ENCODE results near the gene FOXJ1. TPM values are rescaled to one million over a fixed set of nuclear protein-coding genes. Genes with fewer than 3 reads are reported as not detected.
A peak's percentile ranks its signal among the peaks of the same experiment; 100 is the strongest.

FOXJ1 gene
- total and polyA plus RNA-seq, 2 of the 13 experiments (the other 11 are each of a cell fraction or from before 2014, with no cell fraction given) = 0.98 to 1.6 TPM

DNA sequence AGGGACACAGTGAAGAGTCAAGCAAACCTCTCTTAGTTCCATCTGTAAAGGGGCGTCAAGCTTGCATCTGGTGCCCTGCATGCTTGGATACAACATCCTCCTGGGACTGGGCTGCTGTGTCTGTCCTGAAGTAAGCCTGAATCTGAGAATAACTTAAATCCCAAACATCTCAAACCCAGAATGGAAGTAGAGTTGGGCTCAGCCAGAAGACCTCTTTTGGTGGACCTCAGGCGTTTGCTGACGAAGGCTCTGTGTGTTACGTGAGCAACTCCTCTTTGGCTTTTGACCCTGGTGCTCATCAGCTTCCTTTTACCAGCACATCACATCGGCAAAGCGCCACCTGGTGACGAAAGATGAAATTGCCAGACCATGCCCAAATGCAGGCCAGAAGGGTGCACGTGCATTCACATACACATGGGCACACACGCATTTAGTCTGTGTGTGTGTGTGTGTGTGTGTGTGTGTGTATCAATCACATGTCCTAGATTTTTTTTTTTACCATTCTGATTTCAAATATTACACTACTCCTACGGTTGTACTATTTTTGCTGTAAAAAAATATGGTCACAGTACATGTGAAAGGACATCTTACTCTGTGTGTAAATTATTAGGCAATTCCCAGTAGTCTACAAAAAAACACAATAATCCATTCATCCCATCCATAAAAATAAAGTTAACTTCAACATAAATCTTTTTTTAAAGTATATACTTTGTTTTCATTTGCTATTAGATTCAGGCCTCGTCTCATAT lies 41.1 kb upstream of the FOXJ1 start:
- FAIRE-seq = peak; percentile 99
- Histone ChIP-seq H2AFZ (ENCODE audit: low read length) (no peak overlapping the region), H4K20me1 (ENCODE audit: insufficient read depth, low read length) (no peaks in the 10 kb centered on the region), H3K9me3 (ENCODE audit: low read length) (no peaks in the 10 kb centered on the region), H3K4me1 (ENCODE audit: insufficient read depth, low read length) (peaks cover 37% of the 10 kb centered on the region), H3K27me3 (ENCODE audit: control insufficient read depth in 1 of 2, insufficient read depth in 2 of 2, low read length in 2 of 2) (peaks cover 0 to 1% of the 10 kb centered on the region in 2 experiments; a peak in 1 of 5 replicates), H3K27ac (ENCODE audit: extremely low read length, insufficient read depth, low read length) (no peak overlapping the region), H3K4me3 (replicated peaks in 1 of 3; ENCODE audit: insufficient read depth in 1 of 3, low read depth in 2 of 3, low read length in 3 of 3) (no peak overlapping the region), H3K4me2 (ENCODE audit: low read depth, low read length) (peak overlapping the region; percentile 63), H3K79me2 (ENCODE audit: insufficient read depth, low read length) (no peaks in the 10 kb centered on the region), H3K9ac (ENCODE audit: insufficient read depth, low read depth, low read length) (no peak overlapping the region), H3K36me3 (replicated peaks in 1 of 2; ENCODE audit: control insufficient read depth in 1 of 2, insufficient read depth in 2 of 2, low read length in 2 of 2) (no peaks in the 10 kb centered on the region)
- ATAC-seq = peak; percentile 89
- CTCF ChIA-PET (ENCODE audit: low intra/inter-chr PET ratio, low total read pairs) = interaction anchor here (1.2 to 4.7 kb wide), 6 partner anchors 8 to 168 kb away, joined by 3 to 78 read pairs (median 4); no protein-coding TSS in a partner anchor
- no TSS peak for BruUV-seq (replicated peaks)
- POLR2A ChIA-PET = interaction anchor here (0.8 to 1.5 kb wide), 3 partner anchors 8 to 62 kb away, joined by 3 to 9 read pairs (median 3); no protein-coding TSS in a partner anchor
- intact Hi-C loops (cut with micrococcal nuclease; ENCODE audit: unreplicated experiment) = loop anchor here (1.0 to 10.0 kb wide), 3 partner anchors 61 to 168 kb away; no protein-coding TSS in a partner anchor
- DNase-seq (ENCODE audit: low spot score) = peak; percentile 89
- in situ Hi-C loops (cut with HindIII; ENCODE audit: extremely low pct_ligation_motif_present, low pct_unique_long_range_greater_than_20kb) = loop anchor here (10.0 kb wide), 1 partner anchor 103 kb away; no protein-coding TSS in a partner anchor
- 15% methylated on average over 11 of the region's 11 CpGs for WGBS (ENCODE audit: low lambda C conversion rate)
- TF ChIP-seq ZNF446 (CRISPR knock-in tag; IDR thresholded peaks at IDR 0.05) (no peak), HDAC1 (CRISPR knock-in tag; IDR thresholded peaks at IDR 0.05) (peak; percentile 68), ZNF7 (CRISPR knock-in tag; IDR thresholded peaks at IDR 0.05) (no peak), NR2C2 (CRISPR knock-in tag; IDR thresholded peaks at IDR 0.05; ENCODE audit: borderline replicate concordance) (peak; percentile 84), ZNF772 (CRISPR knock-in tag; IDR thresholded peaks at IDR 0.05) (no peak; the same call in 1 of the 2 replicates), GATAD2A (CRISPR knock-in tag; IDR thresholded peaks at IDR 0.05) (peak; percentile 73), CREM (IDR thresholded peaks at IDR 0.05) (no peak; the same call in 1 of the 2 replicates), CREM (CRISPR knock-in tag; IDR thresholded peaks at IDR 0.05) (no peak), RXRA (CRISPR knock-in tag; IDR thresholded peaks at IDR 0.05) (peak; percentile 61; the same call in 1 of the 2 replicates), ZNF451 (CRISPR knock-in tag; IDR thresholded peaks at IDR 0.05) (no peak), ZNF547 (CRISPR knock-in tag; IDR thresholded peaks at IDR 0.05) (no peak; the same call in 1 of the 2 replicates), ZNF563 (CRISPR knock-in tag; IDR thresholded peaks at IDR 0.05) (no peak), KDM4B (CRISPR knock-in tag; IDR thresholded peaks at IDR 0.05) (peak; percentile 55; the same call in 1 of the 2 replicates)
- TF ChIP-seq, protein P1, sequence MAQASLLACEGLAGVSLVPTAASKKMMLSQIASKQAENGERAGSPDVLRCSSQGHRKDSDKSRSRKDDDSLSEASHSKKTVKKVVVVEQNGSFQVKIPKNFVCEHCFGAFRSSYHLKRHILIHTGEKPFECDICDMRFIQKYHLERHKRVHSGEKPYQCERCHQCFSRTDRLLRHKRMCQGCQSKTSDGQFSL (CRISPR knock-in tag; IDR thresholded peaks at IDR 0.05) = no peak
- TF ChIP-seq, protein P2, sequence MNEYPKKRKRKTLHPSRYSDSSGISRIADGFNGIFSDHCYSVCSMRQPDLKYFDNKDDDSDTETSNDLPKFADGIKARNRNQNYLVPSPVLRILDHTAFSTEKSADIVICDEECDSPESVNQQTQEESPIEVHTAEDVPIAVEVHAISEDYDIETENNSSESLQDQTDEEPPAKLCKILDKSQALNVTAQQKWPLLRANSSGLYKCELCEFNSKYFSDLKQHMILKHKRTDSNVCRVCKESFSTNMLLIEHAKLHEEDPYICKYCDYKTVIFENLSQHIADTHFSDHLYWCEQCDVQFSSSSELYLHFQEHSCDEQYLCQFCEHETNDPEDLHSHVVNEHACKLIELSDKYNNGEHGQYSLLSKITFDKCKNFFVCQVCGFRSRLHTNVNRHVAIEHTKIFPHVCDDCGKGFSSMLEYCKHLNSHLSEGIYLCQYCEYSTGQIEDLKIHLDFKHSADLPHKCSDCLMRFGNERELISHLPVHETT (CRISPR knock-in tag; conservative IDR thresholded peaks at IDR 0.05) = no peak
- TF ChIP-seq, protein P3, sequence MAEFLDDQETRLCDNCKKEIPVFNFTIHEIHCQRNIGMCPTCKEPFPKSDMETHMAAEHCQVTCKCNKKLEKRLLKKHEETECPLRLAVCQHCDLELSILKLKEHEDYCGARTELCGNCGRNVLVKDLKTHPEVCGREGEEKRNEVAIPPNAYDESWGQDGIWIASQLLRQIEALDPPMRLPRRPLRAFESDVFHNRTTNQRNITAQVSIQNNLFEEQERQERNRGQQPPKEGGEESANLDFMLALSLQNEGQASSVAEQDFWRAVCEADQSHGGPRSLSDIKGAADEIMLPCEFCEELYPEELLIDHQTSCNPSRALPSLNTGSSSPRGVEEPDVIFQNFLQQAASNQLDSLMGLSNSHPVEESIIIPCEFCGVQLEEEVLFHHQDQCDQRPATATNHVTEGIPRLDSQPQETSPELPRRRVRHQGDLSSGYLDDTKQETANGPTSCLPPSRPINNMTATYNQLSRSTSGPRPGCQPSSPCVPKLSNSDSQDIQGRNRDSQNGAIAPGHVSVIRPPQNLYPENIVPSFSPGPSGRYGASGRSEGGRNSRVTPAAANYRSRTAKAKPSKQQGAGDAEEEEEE (CRISPR knock-in tag; IDR thresholded peaks at IDR 0.05; ENCODE audit: borderline replicate concordance) = no peak
- TF ChIP-seq, protein P4, sequence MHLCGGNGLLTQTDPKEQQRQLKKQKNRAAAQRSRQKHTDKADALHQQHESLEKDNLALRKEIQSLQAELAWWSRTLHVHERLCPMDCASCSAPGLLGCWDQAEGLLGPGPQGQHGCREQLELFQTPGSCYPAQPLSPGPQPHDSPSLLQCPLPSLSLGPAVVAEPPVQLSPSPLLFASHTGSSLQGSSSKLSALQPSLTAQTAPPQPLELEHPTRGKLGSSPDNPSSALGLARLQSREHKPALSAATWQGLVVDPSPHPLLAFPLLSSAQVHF (CRISPR knock-in tag; IDR thresholded peaks at IDR 0.05) = no peak
- TF ChIP-seq, protein P5, sequence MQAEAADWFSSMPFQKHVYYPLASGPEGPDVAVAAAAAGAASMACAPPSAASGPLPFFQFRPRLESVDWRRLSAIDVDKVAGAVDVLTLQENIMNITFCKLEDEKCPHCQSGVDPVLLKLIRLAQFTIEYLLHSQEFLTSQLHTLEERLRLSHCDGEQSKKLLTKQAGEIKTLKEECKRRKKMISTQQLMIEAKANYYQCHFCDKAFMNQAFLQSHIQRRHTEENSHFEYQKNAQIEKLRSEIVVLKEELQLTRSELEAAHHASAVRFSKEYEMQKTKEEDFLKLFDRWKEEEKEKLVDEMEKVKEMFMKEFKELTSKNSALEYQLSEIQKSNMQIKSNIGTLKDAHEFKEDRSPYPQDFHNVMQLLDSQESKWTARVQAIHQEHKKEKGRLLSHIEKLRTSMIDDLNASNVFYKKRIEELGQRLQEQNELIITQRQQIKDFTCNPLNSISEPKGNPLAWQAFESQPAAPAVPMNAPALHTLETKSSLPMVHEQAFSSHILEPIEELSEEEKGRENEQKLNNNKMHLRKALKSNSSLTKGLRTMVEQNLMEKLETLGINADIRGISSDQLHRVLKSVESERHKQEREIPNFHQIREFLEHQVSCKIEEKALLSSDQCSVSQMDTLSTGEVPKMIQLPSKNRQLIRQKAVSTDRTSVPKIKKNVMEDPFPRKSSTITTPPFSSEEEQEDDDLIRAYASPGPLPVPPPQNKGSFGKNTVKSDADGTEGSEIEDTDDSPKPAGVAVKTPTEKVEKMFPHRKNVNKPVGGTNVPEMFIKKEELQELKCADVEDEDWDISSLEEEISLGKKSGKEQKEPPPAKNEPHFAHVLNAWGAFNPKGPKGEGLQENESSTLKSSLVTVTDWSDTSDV (CRISPR knock-in tag; IDR thresholded peaks at IDR 0.05) = no peak
